ENCODE measurements around the gene GTPBP6.
A peak's percentile ranks its signal among the peaks of the same experiment; 100 is the strongest.

Gene GTPBP6

GRCh38 chrX:262381-262909 is 56.2 kb downstream of the GTPBP6 start:
- no peak for DNase-seq

- no peak for DNase-seq
Observed at GRCh38 chrX:261919-262352, 56.7 kb downstream of the GTPBP6 start.

GRCh38 chrX:261167-261918 is 57.3 kb downstream of the GTPBP6 start:
- DNase-seq: no peak

GRCh38 chrX:259692-260355 is 58.8 kb downstream of the GTPBP6 start:
- peak; percentile 49 for DNase-seq

- DNase-seq: peak; percentile 37
Observed at GRCh38 chrX:258291-259040, 60.1 kb downstream of the GTPBP6 start.

- no peak for DNase-seq
Observed at GRCh38 chrX:257681-258289, 60.8 kb downstream of the GTPBP6 start.

- DNase-seq: peak; percentile 36
Observed at GRCh38 chrX:257054-257453, 61.5 kb downstream of the GTPBP6 start.

- DNase-seq: no peak
Observed at GRCh38 chrX:255923-256331, 62.7 kb downstream of the GTPBP6 start.

All from activated CD8-positive, alpha-beta memory T cell treated with anti-CD3 and anti-CD28 coated beads, Interleukin-2, amount 50 U/mL, for 48 hours (primary cell).